ENCODE measurements around the gene TMEM200B.
A peak's percentile ranks its signal among the peaks of the same experiment; 100 is the strongest.
"Not testable (repeated sequence)": the region's sequence is repeated elsewhere in the genome, so short reads cannot be mapped to it uniquely, and the experiment has no call there.

Gene TMEM200B

DNA sequence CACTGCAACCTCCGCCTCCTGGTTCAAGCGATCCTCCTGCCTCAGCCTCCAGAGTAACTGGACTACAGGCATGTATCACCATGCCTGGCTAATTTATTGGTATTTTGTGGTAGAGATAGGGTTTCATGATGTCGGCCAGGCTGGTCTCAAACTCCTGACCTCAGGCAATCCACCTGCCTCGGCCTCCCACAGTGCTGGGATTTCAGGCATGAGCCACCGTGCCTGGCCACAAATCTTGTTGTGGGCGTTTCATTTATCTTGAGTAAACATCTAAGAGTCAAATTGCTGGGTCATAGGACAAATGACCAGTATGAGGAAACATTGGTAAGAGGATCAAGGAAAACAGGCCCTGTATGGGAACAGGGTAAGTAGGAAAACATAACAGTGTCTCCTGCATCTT is 17.9 kb downstream of the TMEM200B start:
- no peak for DNase-seq

DNA sequence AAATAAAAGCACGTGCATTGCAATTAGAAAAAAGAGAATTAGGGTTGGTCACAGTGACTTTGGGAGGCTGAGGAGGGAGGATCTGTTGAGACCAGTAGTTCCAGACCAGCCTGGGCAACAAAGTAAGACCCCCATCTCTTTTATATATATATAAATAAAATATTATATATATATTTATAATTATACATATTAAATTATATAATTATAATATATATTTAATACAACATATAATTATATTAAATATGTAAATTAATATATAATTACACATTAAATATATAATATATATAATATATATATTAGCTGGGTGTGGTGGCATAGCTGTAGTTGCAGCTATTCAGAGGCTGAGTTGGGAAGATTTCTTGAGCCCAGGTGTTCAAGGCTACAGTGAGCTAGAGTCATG is 23.2 kb downstream of the TMEM200B start:
- no peak for DNase-seq

DNA sequence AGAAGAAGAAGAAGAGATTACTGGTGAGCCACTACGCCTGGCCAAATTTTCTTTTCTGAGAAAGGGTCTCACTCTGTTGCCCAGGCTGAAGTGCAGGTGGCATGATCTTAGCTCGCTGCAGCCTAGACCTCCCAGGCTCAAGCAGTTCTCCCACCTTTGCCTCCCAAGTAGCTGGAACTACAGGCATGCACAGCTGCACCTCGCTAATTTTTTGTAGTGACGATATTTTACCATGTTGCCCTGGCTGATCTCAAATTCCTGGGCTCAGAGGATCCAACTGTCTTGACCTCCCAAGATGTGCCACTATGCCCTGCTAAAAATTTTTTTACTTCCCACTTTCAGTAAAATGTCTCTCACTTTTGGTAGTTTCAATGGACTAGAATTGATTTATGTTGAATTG is 24.4 kb downstream of the TMEM200B start:
- no peak for DNase-seq

DNA sequence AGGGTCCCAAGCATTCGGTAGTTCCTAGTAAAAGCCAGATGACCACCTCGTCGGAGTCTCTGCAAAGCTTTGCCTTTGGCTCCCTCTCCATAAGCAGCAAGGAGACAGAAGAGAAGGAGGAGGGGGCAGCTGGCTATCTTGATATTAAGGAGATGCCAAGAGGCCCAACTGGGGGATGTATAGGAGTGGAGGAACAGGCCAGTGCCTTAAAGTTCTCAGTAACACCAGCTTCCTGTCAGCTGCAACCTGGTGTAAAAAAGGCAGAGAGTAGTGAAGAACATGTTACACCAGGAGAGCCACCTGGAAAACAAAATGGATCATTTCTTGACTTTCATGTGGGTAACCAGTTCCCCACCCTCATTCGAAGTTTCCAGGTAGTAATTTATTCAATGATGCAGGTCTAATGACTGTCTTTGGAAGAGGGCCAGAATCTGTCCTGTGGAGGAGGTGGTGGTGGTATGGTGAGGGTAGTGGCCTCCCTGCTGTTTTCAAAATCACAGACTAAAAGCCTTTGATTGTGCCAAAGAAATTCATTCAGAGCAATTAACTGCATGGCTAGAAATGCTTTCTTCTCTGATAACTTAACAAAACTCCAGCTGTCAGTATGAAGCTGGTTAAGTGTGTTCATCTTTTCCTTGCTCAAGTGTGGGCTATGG is 27.3 kb downstream of the TMEM200B start:
- peak; percentile 77 for DNase-seq

DNA sequence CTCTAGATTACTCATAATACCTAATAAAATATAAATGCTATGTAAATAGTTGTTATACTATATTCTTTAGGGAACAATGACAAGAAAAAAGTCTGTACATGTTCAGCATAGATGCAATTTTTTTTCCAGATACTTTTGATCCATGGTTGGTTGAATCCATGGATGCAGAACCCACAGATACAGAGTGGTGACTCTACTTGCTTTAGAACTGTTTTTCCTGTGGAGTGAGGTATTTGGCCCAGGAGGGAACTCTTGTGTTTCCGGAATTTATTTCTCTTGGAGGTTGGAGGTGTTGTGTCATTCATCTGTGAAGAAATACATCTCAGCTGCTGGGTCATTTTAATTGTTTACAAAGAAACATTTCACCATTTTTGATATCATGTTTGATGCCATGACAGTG is 28.7 kb downstream of the TMEM200B start:
- DNase-seq = no peak

DNA sequence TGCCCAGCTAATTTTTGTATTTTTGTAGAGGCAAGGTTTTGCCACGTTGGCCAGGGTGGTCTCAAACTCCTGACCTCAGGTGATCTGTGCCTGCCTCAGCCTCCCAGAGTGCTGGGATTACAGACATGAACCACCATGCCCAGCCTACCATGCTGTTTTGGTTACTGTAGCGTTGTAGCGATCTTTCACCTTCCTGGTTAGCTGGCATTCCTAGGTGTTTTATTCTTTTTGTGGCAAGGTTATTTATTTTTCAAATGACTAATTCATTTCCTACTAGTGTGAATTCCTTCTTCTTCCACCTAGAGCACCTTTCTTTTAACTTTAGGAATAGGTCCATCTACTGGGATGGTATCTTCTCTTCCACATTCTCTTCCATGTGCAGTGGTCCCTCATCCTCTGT is 29.3 kb downstream of the TMEM200B start:
- no peak for DNase-seq

DNA sequence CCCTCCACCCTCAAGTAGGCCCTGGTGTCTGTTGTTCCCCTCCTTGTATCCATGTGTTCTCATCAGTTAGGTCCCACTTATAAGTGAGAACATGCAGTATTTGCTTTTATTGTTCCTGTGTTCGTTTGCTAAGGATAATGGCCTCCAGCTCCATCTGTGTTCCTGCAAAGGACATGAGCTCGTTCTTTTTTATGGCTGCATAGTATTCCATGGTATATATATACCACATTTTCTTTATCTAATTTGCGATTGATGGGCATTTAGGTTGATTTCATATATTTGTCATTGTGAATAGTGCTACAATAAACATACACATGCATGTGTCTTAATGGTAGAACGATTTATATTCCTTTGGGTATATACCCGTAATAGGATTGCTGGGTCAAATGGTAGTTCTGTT is 31.0 kb downstream of the TMEM200B start:
- DNase-seq = not testable (repeated sequence)

DNA sequence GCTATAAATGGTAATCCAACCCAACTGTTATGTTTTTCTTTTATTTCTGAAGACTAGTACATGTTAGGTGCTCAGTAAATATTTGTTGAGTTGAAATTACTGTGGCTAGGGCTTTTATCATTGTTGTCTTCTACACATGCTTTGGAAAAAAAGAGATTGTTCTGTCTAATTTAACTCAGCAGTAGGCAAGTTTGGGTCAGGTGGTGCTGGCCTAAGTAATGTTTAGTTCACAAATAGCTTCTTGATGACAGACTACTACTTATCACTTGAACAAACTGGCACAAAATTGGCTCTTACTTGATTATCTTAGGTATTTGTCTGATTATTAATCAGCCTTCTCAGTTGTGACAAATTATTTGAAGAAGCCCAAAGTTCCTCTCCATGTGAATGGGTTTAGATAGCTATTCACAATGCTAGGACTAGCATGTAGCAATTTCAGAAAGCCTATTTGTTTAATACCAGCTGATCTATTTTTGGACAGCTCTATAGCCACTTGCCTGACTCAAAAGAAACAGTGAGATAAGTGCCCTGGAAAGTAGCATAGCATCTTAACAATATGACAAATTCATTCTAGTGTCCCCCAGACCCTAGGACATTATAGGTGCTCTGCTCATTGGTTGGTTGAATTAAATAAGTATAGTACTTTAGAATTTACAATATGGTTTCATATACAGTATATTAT is 32.6 kb downstream of the TMEM200B start:
- peak; percentile 68 for DNase-seq

DNA sequence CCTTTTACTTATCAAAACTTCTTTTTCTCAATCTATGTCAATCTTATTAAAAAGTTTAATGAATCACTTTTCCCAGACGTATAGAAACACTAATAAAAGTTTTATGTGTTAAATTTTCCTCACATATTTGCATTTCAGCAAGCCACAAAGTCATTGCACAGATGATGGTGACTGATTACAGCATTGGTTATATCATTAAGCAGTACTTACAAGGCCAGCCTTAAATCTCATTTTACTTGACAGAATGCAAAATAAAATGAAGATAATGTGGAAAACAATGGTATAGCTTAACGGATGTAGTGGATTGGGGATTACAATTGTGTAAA is 39.5 kb downstream of the TMEM200B start:
- no peak for DNase-seq

DNA sequence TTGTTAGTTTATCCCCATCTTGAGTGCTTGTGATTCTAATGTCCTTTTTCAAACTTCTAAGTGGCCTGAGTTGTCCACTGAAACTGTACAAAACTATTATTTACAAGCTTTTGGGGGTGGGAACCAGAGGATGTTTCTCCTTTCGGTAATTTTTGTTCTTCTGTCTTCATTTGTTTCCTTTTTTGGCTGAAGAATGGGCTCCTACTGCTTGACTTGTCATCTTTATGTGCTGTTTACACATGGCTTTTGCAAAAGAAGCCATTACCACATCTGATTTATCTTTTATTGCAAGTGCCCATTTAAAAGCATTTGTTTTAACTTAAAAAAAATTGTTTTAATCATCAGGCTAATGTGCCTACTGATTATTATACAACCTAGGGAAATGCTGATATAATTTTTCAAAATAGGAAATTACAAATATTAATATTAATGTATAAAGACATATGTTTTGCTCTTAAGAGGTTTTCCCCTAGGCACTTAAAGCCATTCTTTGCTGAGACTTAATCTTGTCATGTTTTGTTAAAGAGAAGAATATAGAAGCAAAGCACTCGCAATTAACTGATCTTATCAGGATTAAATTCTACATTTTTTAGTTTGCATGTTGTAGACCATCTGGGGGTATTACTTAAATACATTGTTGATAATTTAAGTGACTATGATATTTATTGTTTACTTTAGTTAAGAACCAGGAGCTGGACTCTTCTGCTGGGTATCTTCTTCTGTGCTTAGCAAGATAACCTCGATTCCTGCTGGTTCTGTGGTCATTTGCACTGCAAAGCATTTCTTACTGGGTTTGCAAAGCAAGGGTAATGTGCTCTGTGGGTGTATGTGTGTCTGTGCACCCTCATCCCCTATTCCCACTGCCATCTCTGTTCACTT is 40.1 kb downstream of the TMEM200B start:
- no peak for DNase-seq

DNA sequence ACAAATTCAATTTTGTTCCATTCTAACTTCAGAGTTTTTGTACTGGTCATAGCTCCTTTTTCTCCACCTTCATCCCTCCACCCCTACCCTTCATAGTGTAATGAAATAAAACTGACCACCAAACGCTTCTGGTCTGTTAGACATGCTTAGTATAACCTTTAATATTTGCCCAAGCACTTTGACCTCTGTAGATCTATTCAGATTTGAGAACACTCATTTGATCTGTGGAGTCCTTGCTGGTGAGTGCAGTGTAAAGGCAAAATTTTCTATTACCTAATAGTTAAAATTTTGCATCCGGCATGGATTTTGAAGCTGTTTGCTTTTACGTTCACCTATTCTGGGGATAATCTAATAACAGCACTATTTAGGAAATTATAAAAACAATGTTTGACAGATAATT is 41.2 kb downstream of the TMEM200B start:
- no peak for DNase-seq

DNA sequence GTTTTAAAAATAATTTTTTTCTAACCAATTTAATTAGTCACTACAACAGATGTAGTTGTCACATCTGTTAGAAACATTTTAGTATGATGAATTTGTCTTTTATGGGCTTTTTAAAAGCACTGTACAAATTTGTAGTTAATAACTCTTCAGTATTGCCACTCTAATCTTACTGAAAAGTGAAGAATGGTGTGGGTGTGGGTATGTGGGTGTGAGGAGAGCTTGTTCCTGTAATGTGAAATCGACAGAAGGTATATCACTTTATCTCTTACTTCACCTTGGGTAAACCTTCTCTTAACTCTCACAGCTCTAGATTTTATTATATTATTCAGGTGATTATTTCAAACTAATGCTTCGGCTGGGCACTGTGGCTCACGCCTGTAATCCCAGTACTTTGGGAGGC is 42.5 kb downstream of the TMEM200B start:
- DNase-seq = no peak

DNA sequence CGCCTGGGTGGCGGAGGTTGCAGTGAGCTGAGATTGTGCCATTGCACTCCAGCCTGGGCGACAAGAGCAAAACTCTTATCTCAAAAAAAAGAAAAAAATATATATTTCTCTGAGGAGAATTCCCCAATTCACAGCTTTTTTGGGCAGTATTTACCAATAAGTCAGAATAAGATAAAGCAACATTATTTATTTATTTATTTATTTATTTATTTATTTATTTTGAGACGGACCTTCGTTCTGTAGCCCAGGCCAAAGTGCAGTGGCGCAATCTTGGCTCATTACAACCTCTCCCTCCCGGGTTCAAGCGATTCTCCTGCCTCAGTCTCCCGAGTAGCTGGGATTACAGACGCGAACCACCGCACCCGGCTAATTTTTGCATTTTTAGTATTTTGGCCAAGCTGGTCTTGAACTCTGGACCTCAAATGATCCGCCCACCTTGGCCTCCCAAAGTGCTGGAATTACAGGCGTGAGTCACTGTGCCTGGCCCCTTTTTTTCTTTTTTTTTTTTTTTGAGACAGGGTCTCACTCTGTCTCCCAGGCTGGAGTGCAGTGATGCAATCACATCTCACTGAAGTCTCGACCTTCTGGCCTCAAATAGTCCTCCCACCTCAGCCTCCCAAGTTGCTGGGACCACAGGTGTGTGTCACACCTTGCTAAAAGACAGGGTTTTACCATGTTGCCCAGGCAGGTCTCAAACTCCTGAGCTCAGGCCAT is 43.6 kb downstream of the TMEM200B start:
- not testable (repeated sequence) for DNase-seq

DNA sequence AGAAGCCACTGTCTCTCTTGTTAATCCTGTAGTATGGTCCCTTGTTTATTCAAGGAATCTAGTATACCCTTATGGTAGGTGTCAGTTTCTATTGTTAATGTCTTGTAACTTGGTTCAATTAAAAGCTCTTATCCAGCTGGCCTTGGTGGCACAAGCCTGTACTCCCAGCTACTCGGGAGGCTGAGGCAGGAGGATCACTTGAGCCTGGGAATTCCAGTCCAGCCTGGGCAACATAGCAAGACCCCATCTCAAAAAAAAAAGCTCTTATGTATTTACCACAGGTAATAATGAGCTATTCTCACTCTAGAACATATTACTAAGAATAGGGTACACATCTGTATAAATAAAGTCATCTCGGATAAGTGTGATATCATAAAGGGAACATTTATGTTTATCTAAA is 46.5 kb downstream of the TMEM200B start:
- DNase-seq = no peak
